Liver (tissue), 9 donors: ENCODE measurements around the gene HMGA1. TPM values are rescaled to one million over a fixed set of nuclear protein-coding genes. Genes with fewer than 3 reads are reported as not detected.

Source experiments
- DNase-seq: peaks from one replicate; pipeline ENCODE4 v3.0.0-alpha.2; 2017; ENCODE audit warnings: low spot score
- H3K27ac ChIP-seq, 2 donors: one replicate each; pipeline ENCODE4 v1.7.0; 2013; ENCODE audit warnings: inconsistent platforms in 2 of 2, low read length in 2 of 2, control low read depth in 1 of 2, low read depth in 1 of 2, mild to moderate bottlenecking in 1 of 2
- H3K27me3 ChIP-seq, 4 donors: one replicate each; pipeline versions ENCODE4 v1.6.1 to v1.7.0; 2013; ENCODE audit warnings: low read length in 3 of 4, inconsistent platforms in 1 of 4, mild to moderate bottlenecking in 1 of 4, moderate library complexity in 1 of 4; ENCODE audit not compliant: control insufficient read depth in 4 of 4, insufficient read depth in 4 of 4
- H3K36me3 ChIP-seq, 4 donors: one replicate each; pipeline versions ENCODE4 v1.6.1 to v1.7.0; 2013; ENCODE audit warnings: low read length in 3 of 4, mild to moderate bottlenecking in 3 of 4, low read depth in 1 of 4, moderate library complexity in 1 of 4; ENCODE audit not compliant: control insufficient read depth in 4 of 4, insufficient read depth in 3 of 4
- H3K4me1 ChIP-seq, 4 donors: one replicate each; pipeline versions ENCODE4 v1.6.1 to v1.7.0; 2013; ENCODE audit warnings: low read length in 3 of 4, mild to moderate bottlenecking in 3 of 4, moderate library complexity in 1 of 4; ENCODE audit not compliant: control insufficient read depth in 4 of 4, insufficient read depth in 4 of 4
- H3K4me3 ChIP-seq, 3 donors: one replicate each; pipeline versions ENCODE4 v1.6.1 to v1.7.0; 2013; ENCODE audit warnings: low read length in 3 of 3, control low read depth in 1 of 3, low read depth in 1 of 3, mild to moderate bottlenecking in 1 of 3
- H3K9ac ChIP-seq, 2 donors: one replicate each; pipeline ENCODE4 v1.7.0; 2013; ENCODE audit warnings: low read length in 2 of 2, mild to moderate bottlenecking in 2 of 2, moderate library complexity in 2 of 2, control low read depth in 1 of 2, low read depth in 1 of 2
- H3K9me3 ChIP-seq, 4 donors: one replicate each; pipeline versions ENCODE4 v1.6.1 to v1.7.0; 2013; ENCODE audit warnings: low read length in 3 of 4; ENCODE audit not compliant: control insufficient read depth in 4 of 4
- ATF3 ChIP-seq: IDR thresholded peaks from 2 replicates; pipeline ENCODE4 v1.6.1; 2016; ENCODE audit warnings: antibody characterized with exemption
- CTCF ChIP-seq: fragments of 150-350 bp; IDR thresholded peaks from 2 replicates; pipeline ENCODE4 v1.5.1; 2017; ENCODE audit warnings: improper control_type of control experiment, low read depth, low read length; ENCODE audit not compliant: missing input control
- FOXA1 ChIP-seq: IDR thresholded peaks from 2 replicates; pipeline ENCODE4 v1.6.1; 2016; ENCODE audit warnings: antibody characterized with exemption
- FOXA2 ChIP-seq: IDR thresholded peaks from 2 replicates; pipeline ENCODE4 v1.6.1; 2016; ENCODE audit warnings: antibody characterized with exemption
- HNF4A ChIP-seq, 2 donors: conservative IDR thresholded peaks; 2 replicates each; pipeline ENCODE4 v1.6.1; 2016; ENCODE audit warnings: antibody characterized with exemption in 2 of 2, mild to moderate bottlenecking in 2 of 2
- HNF4G ChIP-seq: IDR thresholded peaks from 2 replicates; pipeline ENCODE4 v1.6.1; 2016; ENCODE audit warnings: antibody characterized with exemption
- JUND ChIP-seq, 2 donors: IDR thresholded peaks; 2 replicates each; pipeline ENCODE4 v1.6.1; 2016; ENCODE audit warnings: antibody characterized with exemption in 2 of 2
- MAX ChIP-seq: IDR thresholded peaks from 2 replicates; pipeline ENCODE4 v1.6.1; 2016; ENCODE audit warnings: antibody characterized with exemption
- NR2F2 ChIP-seq: IDR thresholded peaks from 2 replicates; pipeline ENCODE4 v1.6.1; 2016; ENCODE audit warnings: antibody characterized with exemption
- RAD21 ChIP-seq, 2 donors: IDR thresholded peaks; 2 replicates each; pipeline ENCODE4 v1.6.1; 2016; ENCODE audit warnings: antibody characterized with exemption in 2 of 2, mild to moderate bottlenecking in 2 of 2
- RXRA ChIP-seq, 2 donors: IDR thresholded peaks; 2 replicates each; pipeline ENCODE4 v1.6.1; 2017 to 2018; ENCODE audit warnings: antibody characterized with exemption in 2 of 2, mild to moderate bottlenecking in 1 of 2
- TAF1 ChIP-seq: conservative IDR thresholded peaks from 2 replicates; pipeline ENCODE4 v1.6.1; 2016; ENCODE audit warnings: antibody characterized with exemption, mild to moderate bottlenecking
- YY1 ChIP-seq: IDR thresholded peaks from 2 replicates; pipeline ENCODE4 v1.6.1; 2016; ENCODE audit warnings: antibody characterized with exemption, mild to moderate bottlenecking
- ZBTB33 ChIP-seq: IDR thresholded peaks from 2 replicates; pipeline ENCODE4 v1.6.1; 2016; ENCODE audit warnings: antibody characterized with exemption
- WGBS: extraction: QIAGEN DNeasy Blood & Tissue Kit; methylation state at CpG from one replicate; pipeline ENCODE4 v1.1.7; 2013; 5-methylcytosine and 5-hydroxymethylcytosine counted together
- polyA plus RNA-seq, 2 donors: library from polyadenylated mRNA; stranded (reverse) in 1 of 2; unstranded in 1 of 2; fragments of 200-250 nt in 1 of 2; fragments of >200 nt in 1 of 2; fragmentation: Nextera tagmentation in 1 of 2; extraction: Ambion mirVana in 1 of 2; gene quantifications; one replicate each; pipeline versions ENCODE4 v1.2.1 to v1.2.3, GENCODE V29; 2013 to 2015
- total RNA-seq, 2 donors: library from RNA; depleted of rRNA; stranded (reverse); fragments of >200 nt; gene quantifications; one replicate each; pipeline ENCODE4 v1.2.3, GENCODE V29; 2014
- donor health status: healthy.
- donor health status: healthy.
- donor health status: healthy.
- donor health status: healthy.
- donor health status: healthy.

HMGA1 gene
- total and polyA plus RNA-seq, 4 donors, result 4.2 to 118 (median 8.5) TPM

GRCh38 chr6:34246249-34246562 lies 9.5 kb downstream of the HMGA1 start (continued):
- TF ChIP-seq YY1 (no peak), NR2F2 (no peak), CTCF (no peak), RAD21 (IDR thresholded peaks at IDR 0.05) (no peak), FOXA1 (no peak), HNF4A (conservative IDR thresholded peaks at IDR 0.05) (no peak), FOXA2 (no peak)

- H3K27me3 ChIP-seq, result no peaks in the 10 kb centered on the region
- no peaks in the 10 kb centered on the region for H3K9me3 ChIP-seq
- 82% methylated on average over 8 of the region's 8 CpGs for WGBS
- DNase-seq, result peak; percentile 62
- H3K4me3 ChIP-seq, result no peak overlapping the region
- H3K9ac ChIP-seq, result no peak overlapping the region
- peaks cover 0 to 8% (median 5%) of the 10 kb centered on the region in 4 donors for H3K36me3 ChIP-seq
- H3K27ac ChIP-seq, result no peak overlapping the region
- peaks cover 3 to 20% (median 7%) of the 10 kb centered on the region in 4 donors for H3K4me1 ChIP-seq
- TF ChIP-seq YY1, result no peak
- no peak for TF ChIP-seq FOXA2
- no peak for TF ChIP-seq RXRA (IDR thresholded peaks at IDR 0.05)
- TF ChIP-seq HNF4A (conservative IDR thresholded peaks at IDR 0.05), result no peak
- peak; percentile 48 to 73 for TF ChIP-seq RAD21 (IDR thresholded peaks at IDR 0.05)
- no peak for TF ChIP-seq MAX
- no peak for TF ChIP-seq ZBTB33
- no peak for TF ChIP-seq HNF4G
- TF ChIP-seq CTCF, result peak; percentile 31
- TF ChIP-seq ATF3, result no peak
- no peak for TF ChIP-seq JUND (IDR thresholded peaks at IDR 0.05)
- TF ChIP-seq TAF1, result no peak
Observed at GRCh38 chr6:34246563-34247391, 10.1 kb downstream of the HMGA1 start.
